SK-N-MC (cell line): ENCODE results near the gene TNNI3K.

Experiments
- EZH2 ChIP-seq: fragments of 200-600 bp; sonication (generic); IDR thresholded peaks from one replicate; pipeline ENCODE4 v1.6.1; 2017; ENCODE audit warnings: antibody characterized with exemption
- POLR2AphosphoS5 ChIP-seq: IDR thresholded peaks from 2 replicates; pipeline ENCODE4 v1.6.1; 2012; ENCODE audit warnings: mild to moderate bottlenecking, low read depth, low read length, borderline replicate concordance

DNA sequence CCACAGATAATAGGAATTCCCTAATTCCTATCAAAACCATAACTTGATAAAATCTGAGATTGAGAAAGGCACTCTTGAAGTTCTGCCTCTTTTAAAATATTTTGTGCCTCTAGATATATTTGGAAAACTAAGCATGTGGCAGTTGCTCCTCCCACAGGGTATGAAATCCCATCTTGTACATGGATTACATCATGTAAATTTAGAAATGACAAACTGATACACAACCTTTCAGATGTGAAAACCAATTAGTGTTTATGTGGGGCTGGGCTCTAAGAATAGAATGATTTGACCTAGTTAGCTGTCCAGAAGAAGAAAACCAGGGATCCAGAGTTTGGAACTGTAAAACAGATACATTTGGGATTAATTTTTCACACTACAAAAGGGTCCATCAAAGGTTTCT, 261.5 kb downstream of the TNNI3K start:
- TF ChIP-seq POLR2AphosphoS5 (no peak), EZH2 (no peak)
